ENCODE results near the gene WIPI1. TPM values are rescaled to one million over a fixed set of nuclear protein-coding genes. Genes with fewer than 3 reads are reported as not detected.

WIPI1 gene
- total RNA-seq, 1 donor from 2014 or later = 49.9 TPM

Other genes starting within 250 kb of the WIPI1 start
- 94.0 and 99.7 TPM in 2 replicates for gene AMZ2, start 209.5 kb downstream of the WIPI1 start, total RNA-seq
- gene SLC16A6, start 166.4 kb downstream of the WIPI1 start, total RNA-seq = 0.38 and 1.3 TPM in 2 replicates
- 2.9 and 4.5 TPM in 2 replicates for gene ARSG, start 166.0 kb downstream of the WIPI1 start, total RNA-seq
- 232 and 233 TPM in 2 replicates for gene PRKAR1A, start 54.9 kb upstream of the WIPI1 start, total RNA-seq
- gene FAM20A, start 143.9 kb upstream of the WIPI1 start, total RNA-seq = 0.13 and 0.14 TPM in 2 replicates